KOPT-K1 (cell line): ENCODE measurements around the gene ROBO1.

ENCODE experiments used
- H3K27ac ChIP-seq: fragments of 200-600 bp; sonication (generic); 2 replicates; pipeline ENCODE4 v1.5.1; 2016; ENCODE audit warnings: antibody characterized with exemption, mild to moderate bottlenecking, low read depth, low read length; ENCODE audit not compliant: poor library complexity, severe bottlenecking
- H3K36me3 ChIP-seq: fragments of 200-600 bp; sonication (generic); 2 replicates; pipeline ENCODE4 v1.5.1; 2017; ENCODE audit warnings: antibody characterized with exemption, mild to moderate bottlenecking, low read length, moderate library complexity; ENCODE audit not compliant: insufficient read depth
- H3K9me3 ChIP-seq: fragments of 200-600 bp; sonication (generic); 2 replicates; pipeline ENCODE4 v1.5.1; 2017; ENCODE audit warnings: antibody characterized with exemption, low read length, mild to moderate bottlenecking; ENCODE audit not compliant: insufficient read depth, poor library complexity, severe bottlenecking

The ROBO1 gene

GRCh38 chr3:78659386-78659987 is 1108.3 kb downstream of the ROBO1 start:
- Histone ChIP-seq H3K36me3 (no peaks in the 10 kb centered on the region), H3K27ac (no peak overlapping the region), H3K9me3 (no peaks in the 10 kb centered on the region)

DNA sequence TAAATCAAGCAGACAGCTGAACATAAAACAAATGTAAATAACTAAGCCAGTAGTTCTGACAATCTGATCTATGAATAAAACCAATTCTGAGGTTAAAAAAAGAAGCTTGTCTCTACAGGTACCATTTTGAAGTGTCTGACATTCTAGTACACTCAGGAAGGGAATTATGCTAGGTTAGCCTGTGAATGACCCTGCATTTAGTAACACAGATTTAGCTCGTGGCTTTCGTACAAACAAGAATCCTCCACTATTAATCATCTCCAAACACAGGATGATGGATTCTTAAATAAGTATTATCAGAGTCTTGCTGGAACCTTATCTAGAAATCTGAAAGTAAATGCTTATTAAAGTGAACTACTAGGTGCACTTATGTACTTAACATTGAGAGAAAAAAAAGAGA is 1120.1 kb downstream of the ROBO1 start:
- Histone ChIP-seq H3K9me3 (no peaks in the 10 kb centered on the region), H3K27ac (no peak overlapping the region), H3K36me3 (no peaks in the 10 kb centered on the region)

DNA sequence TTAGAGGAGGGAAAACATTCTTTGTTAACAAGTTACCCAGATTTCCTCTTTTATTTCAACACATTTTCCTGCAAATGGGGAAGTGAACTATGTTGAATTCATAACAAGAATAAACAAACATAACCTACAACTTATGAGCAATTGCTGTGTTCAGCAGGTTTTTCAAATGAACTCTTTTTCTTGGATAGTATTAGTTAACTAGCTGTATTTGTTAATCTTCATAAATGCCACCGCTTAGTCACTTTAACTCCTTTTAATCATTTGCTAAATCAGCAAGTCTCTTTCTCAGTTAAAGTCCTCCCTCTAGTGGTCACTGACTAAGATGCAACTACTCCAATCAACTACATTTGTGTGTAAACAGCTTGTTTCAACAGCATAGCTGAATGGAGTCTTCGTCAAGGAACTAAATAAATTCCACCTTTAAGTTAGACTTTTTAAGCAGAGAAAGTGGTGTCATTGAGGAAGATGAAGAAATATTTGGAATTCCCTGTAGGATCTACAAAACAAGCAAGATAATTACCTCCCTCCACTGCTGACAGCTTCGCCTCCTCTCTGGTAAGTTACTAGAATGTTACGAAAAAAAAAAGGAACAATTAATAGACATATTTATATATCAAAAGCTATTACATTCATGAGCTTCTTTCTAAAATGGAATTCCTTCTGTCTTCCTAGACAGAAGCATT is 1122.0 kb downstream of the ROBO1 start:
- H3K36me3 ChIP-seq = no peaks in the 10 kb centered on the region
- H3K27ac ChIP-seq = no peak overlapping the region
- no peaks in the 10 kb centered on the region for H3K9me3 ChIP-seq

GRCh38 chr3:78644847-78645246 is 1123.0 kb downstream of the ROBO1 start:
- Histone ChIP-seq H3K27ac (no peak overlapping the region), H3K36me3 (no peaks in the 10 kb centered on the region), H3K9me3 (no peaks in the 10 kb centered on the region)

DNA sequence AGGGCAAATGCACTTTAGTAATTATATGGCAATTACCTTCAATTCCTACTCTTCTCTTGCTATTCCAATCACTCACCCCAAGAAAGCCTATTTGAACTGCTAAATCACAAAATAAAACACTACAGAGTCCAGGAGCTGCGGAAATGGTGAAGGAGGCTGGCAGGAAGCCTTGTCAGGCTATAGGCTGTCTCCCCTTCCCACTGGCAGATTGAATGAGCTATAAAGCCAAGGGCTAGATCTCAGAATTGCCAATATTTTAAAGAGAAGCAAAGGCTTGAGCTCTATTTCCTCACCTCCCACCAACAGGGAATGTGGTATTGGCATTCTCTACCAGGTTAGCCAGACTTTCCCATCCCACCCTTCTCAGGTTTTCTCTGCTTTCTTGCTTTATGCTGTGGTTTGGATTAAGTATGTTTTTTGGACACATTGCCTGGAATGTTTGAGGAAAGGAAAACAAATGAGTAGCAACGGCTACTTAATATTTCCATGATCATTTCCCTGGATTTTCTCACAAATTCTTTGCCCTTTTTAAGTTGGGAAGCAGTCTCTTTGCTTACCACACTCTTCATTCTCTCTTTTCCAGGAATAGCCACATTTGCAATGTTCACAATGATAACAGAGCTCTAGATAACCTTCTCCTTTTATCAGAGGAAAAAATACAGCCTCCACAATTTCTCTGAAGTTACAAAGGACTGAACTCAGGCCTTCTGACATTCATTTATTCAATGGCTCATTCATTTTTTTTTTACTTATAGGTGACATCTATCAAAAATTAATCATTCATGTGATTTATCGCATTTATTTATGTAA is 1125.4 kb downstream of the ROBO1 start:
- Histone ChIP-seq H3K27ac (no peak overlapping the region), H3K36me3 (no peaks in the 10 kb centered on the region), H3K9me3 (no peaks in the 10 kb centered on the region)

- Histone ChIP-seq H3K27ac (no peak overlapping the region), H3K9me3 (no peaks in the 10 kb centered on the region), H3K36me3 (no peaks in the 10 kb centered on the region)
These were observed 1126.1 kb downstream of the ROBO1 start for GRCh38 chr3:78641703-78642102.

- Histone ChIP-seq H3K27ac (no peak overlapping the region), H3K9me3 (no peaks in the 10 kb centered on the region), H3K36me3 (no peaks in the 10 kb centered on the region)
These were observed 1133.5 kb downstream of the ROBO1 start for GRCh38 chr3:78634316-78634715.

DNA sequence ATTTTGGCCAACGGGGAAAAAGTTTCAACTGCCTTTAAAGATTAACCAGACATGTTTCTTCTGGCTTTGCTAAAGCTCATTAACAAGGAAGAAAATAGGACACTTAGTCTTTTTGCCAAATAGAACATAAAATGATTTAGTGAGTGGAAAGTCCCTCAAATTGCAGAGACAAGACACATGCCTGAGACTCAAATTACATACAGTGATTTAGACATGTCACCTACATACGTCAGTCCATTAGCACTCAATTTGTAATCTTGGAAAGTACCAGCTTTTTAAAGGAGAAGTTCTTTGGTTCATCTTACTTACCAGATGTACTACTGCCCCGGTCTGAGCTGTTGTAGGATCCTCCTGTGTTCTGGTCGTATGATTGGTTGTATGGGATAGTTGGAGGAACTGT is 1134.2 kb downstream of the ROBO1 start:
- Histone ChIP-seq H3K27ac (no peak overlapping the region), H3K9me3 (no peaks in the 10 kb centered on the region), H3K36me3 (no peaks in the 10 kb centered on the region)

- no peaks in the 10 kb centered on the region for H3K9me3 ChIP-seq
- no peak overlapping the region for H3K27ac ChIP-seq
- no peaks in the 10 kb centered on the region for H3K36me3 ChIP-seq
These were observed 1134.8 kb downstream of the ROBO1 start for GRCh38 chr3:78632925-78633553.

GRCh38 chr3:78629544-78629943 is 1138.3 kb downstream of the ROBO1 start:
- no peaks in the 10 kb centered on the region for H3K9me3 ChIP-seq
- H3K27ac ChIP-seq = no peak overlapping the region
- H3K36me3 ChIP-seq = no peaks in the 10 kb centered on the region

GRCh38 chr3:78621061-78621716 is 1146.6 kb downstream of the ROBO1 start:
- Histone ChIP-seq H3K36me3 (no peaks in the 10 kb centered on the region), H3K27ac (no peak overlapping the region), H3K9me3 (no peaks in the 10 kb centered on the region)

GRCh38 chr3:78614486-78614885 is 1153.3 kb downstream of the ROBO1 start:
- Histone ChIP-seq H3K36me3 (no peaks in the 10 kb centered on the region), H3K27ac (no peak overlapping the region), H3K9me3 (no peaks in the 10 kb centered on the region)

DNA sequence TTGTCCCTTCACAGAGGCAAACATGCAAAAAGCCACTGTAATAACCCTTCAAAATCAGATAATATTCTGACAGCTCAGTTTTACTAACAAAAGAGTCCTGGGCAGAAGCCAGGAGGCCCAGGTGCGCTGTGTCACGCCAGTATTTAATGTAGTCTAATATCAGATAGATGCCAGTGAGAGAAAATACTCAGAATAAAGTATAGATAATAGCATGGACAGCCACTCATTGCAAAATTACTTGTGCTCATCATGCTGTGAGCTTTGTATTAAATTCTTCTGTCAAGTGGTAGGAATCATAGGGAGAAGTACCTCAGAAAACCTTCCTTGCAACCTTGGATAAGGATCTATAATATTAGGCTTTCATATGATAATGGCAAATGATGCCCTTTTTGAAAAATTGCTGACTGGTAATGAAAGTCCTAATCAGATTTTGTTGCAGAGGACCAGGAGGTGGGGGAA is 1154.3 kb downstream of the ROBO1 start:
- Histone ChIP-seq H3K27ac (no peak overlapping the region), H3K9me3 (no peaks in the 10 kb centered on the region), H3K36me3 (no peaks in the 10 kb centered on the region)

DNA sequence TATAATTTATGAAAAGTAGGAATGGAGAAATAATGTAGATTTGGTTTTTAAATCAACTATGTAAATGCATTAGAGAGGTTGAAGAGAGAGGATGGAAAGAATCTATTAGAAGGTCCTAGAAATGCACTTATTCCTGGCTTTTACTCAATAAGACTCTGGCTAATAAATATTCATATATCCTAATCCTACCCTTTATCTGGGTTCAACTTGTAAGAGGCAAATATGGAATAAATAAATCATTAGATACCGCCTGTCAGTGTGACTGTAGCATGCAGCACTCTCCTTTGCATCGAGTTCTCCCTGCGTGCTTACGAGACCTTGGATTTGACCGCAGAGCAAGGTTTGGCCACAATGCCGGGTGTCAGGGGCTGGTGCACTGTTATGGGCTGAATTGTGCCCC is 1156.5 kb downstream of the ROBO1 start:
- no peaks in the 10 kb centered on the region for H3K36me3 ChIP-seq
- no peaks in the 10 kb centered on the region for H3K9me3 ChIP-seq
- H3K27ac ChIP-seq = no peak overlapping the region
